ENCODE measurements around the gene UNC13A. TPM values are rescaled to one million over a fixed set of nuclear protein-coding genes. Genes with fewer than 3 reads are reported as not detected.

UNC13A gene
- total RNA-seq, 1 experiment from 2014 or later = 0.18 TPM

DNA sequence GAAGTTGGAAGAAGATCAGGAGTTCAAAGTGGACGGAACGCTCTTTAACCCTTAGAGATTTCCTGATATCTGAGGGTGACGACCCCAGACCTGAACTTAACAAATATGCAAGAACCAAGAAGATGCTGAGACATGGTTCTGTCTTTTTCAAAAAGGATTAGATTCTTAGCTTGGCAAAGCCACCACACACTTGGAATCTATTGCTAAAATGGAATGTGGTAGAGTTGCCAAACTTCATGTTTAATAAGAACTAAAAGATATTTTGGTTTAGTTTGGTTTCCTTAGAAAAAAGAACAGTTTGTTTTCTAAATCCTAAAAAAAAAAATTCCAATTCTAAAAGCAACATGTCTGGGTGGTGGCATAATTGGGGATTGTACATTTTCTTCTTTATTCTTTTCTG, 29.5 kb downstream of the UNC13A start:
- TF ChIP-seq, protein P1, sequence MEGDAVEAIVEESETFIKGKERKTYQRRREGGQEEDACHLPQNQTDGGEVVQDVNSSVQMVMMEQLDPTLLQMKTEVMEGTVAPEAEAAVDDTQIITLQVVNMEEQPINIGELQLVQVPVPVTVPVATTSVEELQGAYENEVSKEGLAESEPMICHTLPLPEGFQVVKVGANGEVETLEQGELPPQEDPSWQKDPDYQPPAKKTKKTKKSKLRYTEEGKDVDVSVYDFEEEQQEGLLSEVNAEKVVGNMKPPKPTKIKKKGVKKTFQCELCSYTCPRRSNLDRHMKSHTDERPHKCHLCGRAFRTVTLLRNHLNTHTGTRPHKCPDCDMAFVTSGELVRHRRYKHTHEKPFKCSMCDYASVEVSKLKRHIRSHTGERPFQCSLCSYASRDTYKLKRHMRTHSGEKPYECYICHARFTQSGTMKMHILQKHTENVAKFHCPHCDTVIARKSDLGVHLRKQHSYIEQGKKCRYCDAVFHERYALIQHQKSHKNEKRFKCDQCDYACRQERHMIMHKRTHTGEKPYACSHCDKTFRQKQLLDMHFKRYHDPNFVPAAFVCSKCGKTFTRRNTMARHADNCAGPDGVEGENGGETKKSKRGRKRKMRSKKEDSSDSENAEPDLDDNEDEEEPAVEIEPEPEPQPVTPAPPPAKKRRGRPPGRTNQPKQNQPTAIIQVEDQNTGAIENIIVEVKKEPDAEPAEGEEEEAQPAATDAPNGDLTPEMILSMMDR (IDR thresholded peaks at IDR 0.05; ENCODE audit: insufficient read depth in 1 of 2, low read depth in 1 of 2, low read length in 1 of 2, severe bottlenecking in 1 of 2, unreplicated experiment in 1 of 2) = no peak
- H3K27me3 ChIP-seq (replicated peaks; ENCODE audit: control insufficient read depth, insufficient read depth, low read length) = no peaks in the 10 kb centered on the region
- POLR2A ChIA-PET = no interaction called here
- H3K9me3 ChIP-seq = no peaks in the 10 kb centered on the region
- Mint-ChIP-seq H3K27ac (ENCODE audit: unreplicated experiment) (no peak overlapping the region), H3K36me3 (ENCODE audit: insufficient read depth, unreplicated experiment) (no peaks in the 10 kb centered on the region), H3K4me1 (ENCODE audit: low read depth, unreplicated experiment) (no peaks in the 10 kb centered on the region), H3K4me3 (ENCODE audit: unreplicated experiment) (no peak overlapping the region), H3K9me3 (ENCODE audit: unreplicated experiment) (no peaks in the 10 kb centered on the region), H3K27me3 (ENCODE audit: insufficient read depth, unreplicated experiment) (peaks cover 3% of the 10 kb centered on the region)
- H3K36me3 ChIP-seq (ENCODE audit: control insufficient read depth, insufficient read depth, low read length) = no peaks in the 10 kb centered on the region
- no peak overlapping the region for H3K4me3 ChIP-seq (ENCODE audit: low read depth, low read length)
- DNase-seq = no peak
- CTCF ChIA-PET = no interaction called here
- no TSS peak for BruUV-seq (replicated peaks)
- intact Hi-C loops (cut with micrococcal nuclease; ENCODE audit: unreplicated experiment) = no loop called here
- no peaks in the 10 kb centered on the region for H3K4me1 ChIP-seq

DNA sequence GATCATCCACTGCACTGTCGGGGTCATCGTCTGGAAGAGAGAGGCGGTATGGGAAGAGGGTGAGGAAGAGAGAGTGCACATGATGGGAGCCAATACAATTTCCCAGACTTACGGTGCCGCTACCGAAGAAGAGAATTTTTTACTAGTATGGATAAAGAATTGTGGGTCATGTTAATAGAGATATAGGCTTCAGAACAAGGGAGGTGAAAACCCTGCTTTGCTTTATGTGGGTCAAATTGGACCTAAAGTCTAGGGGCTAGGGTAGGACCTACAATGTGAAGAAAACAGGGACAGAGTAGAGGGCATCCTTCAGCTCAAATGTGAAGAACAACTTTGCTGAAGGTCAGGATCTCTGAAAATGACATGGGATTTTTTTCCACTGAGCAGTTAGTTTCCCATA, 29.9 kb downstream of the UNC13A start:
- Histone ChIP-seq H3K4me1 (no peaks in the 10 kb centered on the region), H3K4me3 (ENCODE audit: low read depth, low read length) (no peak overlapping the region), H3K36me3 (ENCODE audit: control insufficient read depth, insufficient read depth, low read length) (no peaks in the 10 kb centered on the region), H3K9me3 (no peaks in the 10 kb centered on the region), H3K27me3 (replicated peaks; ENCODE audit: control insufficient read depth, insufficient read depth, low read length) (no peaks in the 10 kb centered on the region)
- Mint-ChIP-seq H3K9me3 (ENCODE audit: unreplicated experiment) (no peaks in the 10 kb centered on the region), H3K4me3 (ENCODE audit: unreplicated experiment) (no peak overlapping the region), H3K27ac (ENCODE audit: unreplicated experiment) (no peak overlapping the region), H3K4me1 (ENCODE audit: low read depth, unreplicated experiment) (no peaks in the 10 kb centered on the region), H3K36me3 (ENCODE audit: insufficient read depth, unreplicated experiment) (no peaks in the 10 kb centered on the region), H3K27me3 (ENCODE audit: insufficient read depth, unreplicated experiment) (peaks cover 3% of the 10 kb centered on the region)
- DNase-seq = no peak
- intact Hi-C loops (cut with micrococcal nuclease; ENCODE audit: unreplicated experiment) = no loop called here
- no TSS peak for BruUV-seq (replicated peaks)
- TF ChIP-seq, protein P1 (IDR thresholded peaks at IDR 0.05; ENCODE audit: insufficient read depth in 1 of 2, low read depth in 1 of 2, low read length in 1 of 2, severe bottlenecking in 1 of 2, unreplicated experiment in 1 of 2) = no peak
- CTCF ChIA-PET = no interaction called here
- POLR2A ChIA-PET = no interaction called here

DNA sequence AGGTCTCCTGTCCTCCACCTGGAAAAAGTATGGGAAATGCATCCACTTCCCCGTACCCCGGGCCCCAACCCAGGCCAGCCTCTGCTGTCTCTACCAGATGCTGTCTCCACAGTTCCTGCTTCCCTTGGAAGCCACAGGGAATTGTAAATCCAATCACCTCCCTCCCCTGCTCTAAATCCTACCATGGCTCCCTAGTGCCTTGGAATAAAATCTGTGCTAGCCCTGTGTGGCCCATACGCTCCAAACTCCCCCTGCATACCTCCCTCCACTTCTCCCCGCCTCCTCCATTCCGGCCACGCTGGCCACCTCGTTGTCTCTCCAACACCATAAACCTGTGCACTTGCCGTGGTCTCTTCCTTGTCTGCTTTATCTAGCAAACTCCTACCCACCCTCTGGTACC, 31.2 kb downstream of the UNC13A start:
- no peak overlapping the region for H3K27ac Mint-ChIP-seq (ENCODE audit: unreplicated experiment)
- no peaks in the 10 kb centered on the region for H3K9me3 Mint-ChIP-seq (ENCODE audit: unreplicated experiment)
- no peaks in the 10 kb centered on the region for H3K4me1 ChIP-seq
- no peaks in the 10 kb centered on the region for H3K4me1 Mint-ChIP-seq (ENCODE audit: low read depth, unreplicated experiment)
- no peaks in the 10 kb centered on the region for H3K27me3 ChIP-seq (replicated peaks; ENCODE audit: control insufficient read depth, insufficient read depth, low read length)
- no TSS peak for BruUV-seq (replicated peaks)
- H3K36me3 Mint-ChIP-seq (ENCODE audit: insufficient read depth, unreplicated experiment) = no peaks in the 10 kb centered on the region
- ChIA-PET CTCF (no interaction called here), POLR2A (no interaction called here)
- intact Hi-C loops (cut with micrococcal nuclease; ENCODE audit: unreplicated experiment) = no loop called here
- no peak overlapping the region for H3K4me3 ChIP-seq (ENCODE audit: low read depth, low read length)
- DNase-seq = no peak
- H3K27me3 Mint-ChIP-seq (ENCODE audit: insufficient read depth, unreplicated experiment) = peaks cover 3% of the 10 kb centered on the region
- TF ChIP-seq, protein P1 (IDR thresholded peaks at IDR 0.05; ENCODE audit: insufficient read depth in 1 of 2, low read depth in 1 of 2, low read length in 1 of 2, severe bottlenecking in 1 of 2, unreplicated experiment in 1 of 2) = no peak
- H3K4me3 Mint-ChIP-seq (ENCODE audit: unreplicated experiment) = no peak overlapping the region
- H3K36me3 ChIP-seq (ENCODE audit: control insufficient read depth, insufficient read depth, low read length) = no peaks in the 10 kb centered on the region
- no peaks in the 10 kb centered on the region for H3K9me3 ChIP-seq
